PC-9 (cell line): ENCODE measurements around the gene ZYG11B.

Experiments
- CTCF ChIP-seq: fragments of 200-600 bp; sonication (generic); conservative IDR thresholded peaks from 2 replicates; pipeline ENCODE4 v1.6.1; 2017; ENCODE audit warnings: mixed run types, antibody characterized with exemption, mild to moderate bottlenecking, moderate library complexity
- EZH2 ChIP-seq: fragments of 200-600 bp; sonication (generic); IDR thresholded peaks from 2 replicates; pipeline ENCODE4 v1.8.0; 2017; ENCODE audit warnings: antibody characterized with exemption, low read depth

GRCh38 chr1:52747450-52747849 is 21.2 kb downstream of the ZYG11B start:
- TF ChIP-seq CTCF (no peak), EZH2 (no peak)
